ENCODE measurements around the gene MAPT.

The MAPT gene

DNA sequence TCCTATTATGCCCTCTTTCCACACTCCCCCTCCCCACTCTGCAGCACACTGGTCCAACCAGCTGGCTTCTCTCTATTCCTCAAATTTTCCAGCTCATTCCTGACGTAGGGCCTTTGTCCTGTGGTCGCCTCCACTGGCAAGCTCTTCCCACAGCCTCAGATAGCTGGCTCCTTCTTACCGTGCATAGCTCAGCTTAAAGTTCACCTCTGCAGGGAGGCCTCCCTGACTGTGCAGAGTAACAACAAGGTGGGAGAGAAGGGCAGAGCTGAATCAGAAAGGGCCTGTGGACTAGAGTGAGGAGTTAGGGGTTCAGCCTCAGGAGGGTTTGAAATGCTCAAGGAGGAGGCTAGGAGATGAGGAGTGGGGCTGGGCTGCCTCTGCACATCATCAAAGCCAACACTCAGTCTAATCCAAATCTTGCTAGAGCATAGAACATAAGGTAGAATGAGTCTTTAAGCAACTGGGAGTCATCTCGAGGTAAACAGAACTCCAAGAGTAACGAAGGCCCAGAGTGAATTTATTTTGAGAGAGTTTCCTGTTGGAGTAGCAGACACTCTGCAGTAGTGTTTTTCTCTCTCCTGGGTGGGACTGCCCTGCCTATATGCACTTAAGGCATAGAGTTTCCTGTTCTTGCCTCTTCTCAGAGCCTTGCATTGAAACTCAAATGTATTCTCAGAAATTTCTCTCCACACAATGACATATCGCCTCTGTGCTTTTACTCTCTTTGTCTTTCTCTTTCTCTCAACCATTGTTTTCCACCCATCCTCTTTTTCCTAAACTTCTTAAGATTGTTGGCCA is 30.3 kb upstream of the MAPT start:
- ATAC-seq (ENCODE audit: insufficient read depth, low read depth) (no peak), DNase-seq (no peak)
- Histone ChIP-seq H4K20me1 (ENCODE audit: insufficient read depth, low read length) (no peaks in the 10 kb centered on the region), H3K79me2 (ENCODE audit: insufficient read depth, low read length) (no peaks in the 10 kb centered on the region), H3K27me3 (ENCODE audit: insufficient read depth, low read length, poor library complexity) (peaks cover 27% of the 10 kb centered on the region), H3K9me3 (ENCODE audit: insufficient read depth, low read length, severe bottlenecking) (no peaks in the 10 kb centered on the region), H3K4me3 (ENCODE audit: low read depth in 1 of 2, low read length in 2 of 2) (no peak overlapping the region), H3K4me2 (ENCODE audit: insufficient read depth, low read length) (no peak overlapping the region), H3K4me1 (ENCODE audit: insufficient read depth, low read length) (no peaks in the 10 kb centered on the region), H3K36me3 (ENCODE audit: insufficient read depth, low read length) (no peaks in the 10 kb centered on the region), H3K9ac (ENCODE audit: low read depth, low read length) (no peak overlapping the region), H2AFZ (ENCODE audit: low read depth, low read length) (no peak overlapping the region), H3K27ac (ENCODE audit: low read length) (no peak overlapping the region)
- TF ChIP-seq, protein P1, sequence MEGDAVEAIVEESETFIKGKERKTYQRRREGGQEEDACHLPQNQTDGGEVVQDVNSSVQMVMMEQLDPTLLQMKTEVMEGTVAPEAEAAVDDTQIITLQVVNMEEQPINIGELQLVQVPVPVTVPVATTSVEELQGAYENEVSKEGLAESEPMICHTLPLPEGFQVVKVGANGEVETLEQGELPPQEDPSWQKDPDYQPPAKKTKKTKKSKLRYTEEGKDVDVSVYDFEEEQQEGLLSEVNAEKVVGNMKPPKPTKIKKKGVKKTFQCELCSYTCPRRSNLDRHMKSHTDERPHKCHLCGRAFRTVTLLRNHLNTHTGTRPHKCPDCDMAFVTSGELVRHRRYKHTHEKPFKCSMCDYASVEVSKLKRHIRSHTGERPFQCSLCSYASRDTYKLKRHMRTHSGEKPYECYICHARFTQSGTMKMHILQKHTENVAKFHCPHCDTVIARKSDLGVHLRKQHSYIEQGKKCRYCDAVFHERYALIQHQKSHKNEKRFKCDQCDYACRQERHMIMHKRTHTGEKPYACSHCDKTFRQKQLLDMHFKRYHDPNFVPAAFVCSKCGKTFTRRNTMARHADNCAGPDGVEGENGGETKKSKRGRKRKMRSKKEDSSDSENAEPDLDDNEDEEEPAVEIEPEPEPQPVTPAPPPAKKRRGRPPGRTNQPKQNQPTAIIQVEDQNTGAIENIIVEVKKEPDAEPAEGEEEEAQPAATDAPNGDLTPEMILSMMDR (IDR thresholded peaks at IDR 0.05; ENCODE audit: borderline replicate concordance, extremely low read depth, low read length, poor library complexity, severe bottlenecking) = no peak
- TF ChIP-seq EZH2 (IDR thresholded peaks at IDR 0.05; ENCODE audit: borderline replicate concordance, low read depth, low read length, severe bottlenecking) = no peak

DNA sequence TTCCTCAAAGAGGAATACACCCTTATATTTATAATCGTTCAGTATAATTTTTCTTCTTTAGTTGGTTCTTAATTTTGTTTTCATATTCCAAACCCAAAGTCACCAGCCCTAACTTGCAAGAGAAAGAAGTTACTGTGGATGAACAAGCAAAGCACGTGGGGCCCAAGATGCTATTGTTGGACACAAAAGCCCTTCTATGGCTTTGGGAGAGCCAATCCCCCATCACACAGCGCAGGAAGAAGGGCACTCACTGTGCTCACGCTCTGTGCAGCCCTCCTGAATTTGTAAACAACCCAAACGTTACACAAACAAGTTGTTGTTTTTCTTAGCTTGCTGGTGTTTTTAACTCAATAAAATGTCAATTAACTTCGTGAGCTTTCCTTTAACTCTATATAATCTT is 27.2 kb upstream of the MAPT start:
- Histone ChIP-seq H3K4me2 (ENCODE audit: insufficient read depth, low read length) (no peak overlapping the region), H3K4me1 (ENCODE audit: insufficient read depth, low read length) (no peaks in the 10 kb centered on the region), H3K36me3 (ENCODE audit: insufficient read depth, low read length) (no peaks in the 10 kb centered on the region), H3K79me2 (ENCODE audit: insufficient read depth, low read length) (no peaks in the 10 kb centered on the region), H4K20me1 (ENCODE audit: insufficient read depth, low read length) (no peaks in the 10 kb centered on the region), H2AFZ (ENCODE audit: low read depth, low read length) (no peak overlapping the region), H3K27ac (ENCODE audit: low read length) (no peak overlapping the region), H3K9me3 (ENCODE audit: insufficient read depth, low read length, severe bottlenecking) (no peaks in the 10 kb centered on the region), H3K4me3 (ENCODE audit: low read depth in 1 of 2, low read length in 2 of 2) (no peak overlapping the region), H3K9ac (ENCODE audit: low read depth, low read length) (no peak overlapping the region), H3K27me3 (ENCODE audit: insufficient read depth, low read length, poor library complexity) (peaks cover 31% of the 10 kb centered on the region)
- TF ChIP-seq, protein P1 (IDR thresholded peaks at IDR 0.05; ENCODE audit: borderline replicate concordance, extremely low read depth, low read length, poor library complexity, severe bottlenecking) = no peak
- no peak for ATAC-seq (ENCODE audit: insufficient read depth, low read depth)
- no peak for DNase-seq

DNA sequence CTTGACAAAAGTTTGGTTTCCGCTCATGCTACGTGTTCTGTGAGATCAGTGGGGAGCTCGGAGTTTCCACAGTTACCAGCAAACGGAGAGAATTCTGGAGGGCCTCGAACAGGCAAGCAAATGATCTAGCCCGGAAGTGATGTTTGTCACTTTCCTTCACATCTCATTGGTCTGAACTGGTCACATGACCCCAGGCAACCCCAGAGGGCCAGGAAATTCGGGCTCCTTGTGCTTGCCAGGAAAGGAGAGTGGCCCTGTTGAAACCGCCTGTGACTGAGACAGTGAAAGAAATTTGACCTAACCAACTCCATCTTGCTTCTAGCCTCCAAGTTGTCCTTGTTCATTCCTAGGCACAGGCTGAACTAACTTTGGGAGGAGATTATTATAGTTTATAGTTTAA is 26.7 kb upstream of the MAPT start:
- no peak for TF ChIP-seq EZH2 (IDR thresholded peaks at IDR 0.05; ENCODE audit: borderline replicate concordance, low read depth, low read length, severe bottlenecking)
- TF ChIP-seq, protein P1 (IDR thresholded peaks at IDR 0.05; ENCODE audit: borderline replicate concordance, extremely low read depth, low read length, poor library complexity, severe bottlenecking) = no peak
- Histone ChIP-seq H3K4me3 (ENCODE audit: low read depth in 1 of 2, low read length in 2 of 2) (no peak overlapping the region), H3K36me3 (ENCODE audit: insufficient read depth, low read length) (no peaks in the 10 kb centered on the region), H3K4me2 (ENCODE audit: insufficient read depth, low read length) (no peak overlapping the region), H4K20me1 (ENCODE audit: insufficient read depth, low read length) (no peaks in the 10 kb centered on the region), H3K27me3 (ENCODE audit: insufficient read depth, low read length, poor library complexity) (peaks cover 33% of the 10 kb centered on the region), H3K9me3 (ENCODE audit: insufficient read depth, low read length, severe bottlenecking) (no peaks in the 10 kb centered on the region), H3K79me2 (ENCODE audit: insufficient read depth, low read length) (no peaks in the 10 kb centered on the region), H3K4me1 (ENCODE audit: insufficient read depth, low read length) (no peaks in the 10 kb centered on the region), H3K9ac (ENCODE audit: low read depth, low read length) (no peak overlapping the region), H3K27ac (ENCODE audit: low read length) (no peak overlapping the region), H2AFZ (ENCODE audit: low read depth, low read length) (no peak overlapping the region)
- ATAC-seq (ENCODE audit: insufficient read depth, low read depth) = no peak
- no peak for DNase-seq
